ENCODE data around the gene LARGE2. TPM values are rescaled to one million over a fixed set of nuclear protein-coding genes. Genes with fewer than 3 reads are reported as not detected.

Gene LARGE2
- total and polyA plus RNA-seq, 2 of the 13 experiments (the other 11 are each of a cell fraction or from before 2014, with no cell fraction given), result 8.5 to 21.6 TPM

DNA sequence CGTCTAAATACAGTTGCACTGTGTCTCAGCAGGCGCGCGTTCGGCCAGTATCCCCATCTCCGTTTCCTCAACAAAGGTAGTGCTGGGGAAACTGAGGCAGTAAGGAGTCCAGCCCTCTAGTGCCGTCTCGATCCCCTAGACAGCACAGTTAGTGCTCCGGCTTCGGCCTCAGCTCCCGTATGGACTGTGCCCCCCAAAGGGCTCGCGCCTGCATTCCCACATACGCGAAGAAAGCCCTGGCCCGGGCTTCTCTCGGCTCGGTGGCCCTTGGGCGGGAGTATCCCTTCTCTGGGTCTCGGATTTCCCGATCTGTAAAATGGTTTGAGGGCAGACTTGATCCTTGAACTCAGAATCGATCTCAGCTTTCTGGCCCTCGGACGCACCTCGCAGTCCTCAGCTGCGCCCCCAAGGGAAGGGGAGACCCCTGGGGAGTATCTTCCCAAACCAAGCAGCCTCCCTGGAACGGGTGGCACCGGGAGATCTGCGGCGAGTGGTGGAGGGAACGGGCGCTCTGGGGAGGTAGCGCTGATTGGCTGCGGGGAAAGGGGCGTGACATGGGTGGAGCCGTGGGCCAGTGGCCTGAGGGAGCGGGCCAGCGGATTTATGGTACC is 4.0 kb upstream of the LARGE2 start (continued):
- 0 out of 2 replicates have a peak, but pooled peaks have one; percentile 65 for TF ChIP-seq ZNF709 (CRISPR knock-in tag; IDR thresholded peaks at IDR 0.05)
- TF ChIP-seq NFYB (CRISPR knock-in tag; IDR thresholded peaks at IDR 0.05), result peak; percentile 74
- TF ChIP-seq ZFX (CRISPR knock-in tag; IDR thresholded peaks at IDR 0.05; ENCODE audit: low read depth), result peak; percentile 27; the same call in 1 of the 2 replicates
- peak; percentile 74; the same call in 1 of the 2 replicates for TF ChIP-seq SIN3A (IDR thresholded peaks at IDR 0.05; ENCODE audit: borderline replicate concordance, low read depth, low read length)
- TF ChIP-seq, protein P1, sequence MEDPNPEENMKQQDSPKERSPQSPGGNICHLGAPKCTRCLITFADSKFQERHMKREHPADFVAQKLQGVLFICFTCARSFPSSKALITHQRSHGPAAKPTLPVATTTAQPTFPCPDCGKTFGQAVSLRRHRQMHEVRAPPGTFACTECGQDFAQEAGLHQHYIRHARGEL (CRISPR knock-in tag; IDR thresholded peaks at IDR 0.05), result 0 out of 2 replicates have a peak, but pooled peaks have one; percentile 80
- TF ChIP-seq HES4 (CRISPR knock-in tag; IDR thresholded peaks at IDR 0.05; ENCODE audit: borderline replicate concordance), result peak; percentile 42; the same call in 1 of the 2 replicates
- TF ChIP-seq NFYC (CRISPR knock-in tag; IDR thresholded peaks at IDR 0.05), result peak; percentile 75
- no peak for TF ChIP-seq FOXK2 (IDR thresholded peaks at IDR 0.05)
- peak; percentile 27; the same call in 1 of the 2 replicates for TF ChIP-seq ZNF614 (CRISPR knock-in tag; IDR thresholded peaks at IDR 0.05; ENCODE audit: borderline replicate concordance)
- TF ChIP-seq HIVEP1 (CRISPR knock-in tag; IDR thresholded peaks at IDR 0.05), result peak; percentile 59
- TF ChIP-seq MED8 (CRISPR knock-in tag; IDR thresholded peaks at IDR 0.05; ENCODE audit: insufficient replicate concordance), result peak; percentile 74
- TF ChIP-seq, protein P2, sequence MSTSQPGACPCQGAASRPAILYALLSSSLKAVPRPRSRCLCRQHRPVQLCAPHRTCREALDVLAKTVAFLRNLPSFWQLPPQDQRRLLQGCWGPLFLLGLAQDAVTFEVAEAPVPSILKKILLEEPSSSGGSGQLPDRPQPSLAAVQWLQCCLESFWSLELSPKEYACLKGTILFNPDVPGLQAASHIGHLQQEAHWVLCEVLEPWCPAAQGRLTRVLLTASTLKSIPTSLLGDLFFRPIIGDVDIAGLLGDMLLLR (CRISPR knock-in tag; IDR thresholded peaks at IDR 0.05), result 0 out of 2 replicates have a peak, but pooled peaks have one; percentile 31
- TF ChIP-seq ZNF563 (CRISPR knock-in tag; IDR thresholded peaks at IDR 0.05), result peak; percentile 31; the same call in 1 of the 2 replicates
- TF ChIP-seq ZNF292 (CRISPR knock-in tag; IDR thresholded peaks at IDR 0.05; ENCODE audit: borderline replicate concordance, low read depth), result no peak
- TF ChIP-seq, protein P3, sequence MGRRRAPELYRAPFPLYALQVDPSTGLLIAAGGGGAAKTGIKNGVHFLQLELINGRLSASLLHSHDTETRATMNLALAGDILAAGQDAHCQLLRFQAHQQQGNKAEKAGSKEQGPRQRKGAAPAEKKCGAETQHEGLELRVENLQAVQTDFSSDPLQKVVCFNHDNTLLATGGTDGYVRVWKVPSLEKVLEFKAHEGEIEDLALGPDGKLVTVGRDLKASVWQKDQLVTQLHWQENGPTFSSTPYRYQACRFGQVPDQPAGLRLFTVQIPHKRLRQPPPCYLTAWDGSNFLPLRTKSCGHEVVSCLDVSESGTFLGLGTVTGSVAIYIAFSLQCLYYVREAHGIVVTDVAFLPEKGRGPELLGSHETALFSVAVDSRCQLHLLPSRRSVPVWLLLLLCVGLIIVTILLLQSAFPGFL (CRISPR knock-in tag; IDR thresholded peaks at IDR 0.05), result no peak
- TF ChIP-seq, protein P4, sequence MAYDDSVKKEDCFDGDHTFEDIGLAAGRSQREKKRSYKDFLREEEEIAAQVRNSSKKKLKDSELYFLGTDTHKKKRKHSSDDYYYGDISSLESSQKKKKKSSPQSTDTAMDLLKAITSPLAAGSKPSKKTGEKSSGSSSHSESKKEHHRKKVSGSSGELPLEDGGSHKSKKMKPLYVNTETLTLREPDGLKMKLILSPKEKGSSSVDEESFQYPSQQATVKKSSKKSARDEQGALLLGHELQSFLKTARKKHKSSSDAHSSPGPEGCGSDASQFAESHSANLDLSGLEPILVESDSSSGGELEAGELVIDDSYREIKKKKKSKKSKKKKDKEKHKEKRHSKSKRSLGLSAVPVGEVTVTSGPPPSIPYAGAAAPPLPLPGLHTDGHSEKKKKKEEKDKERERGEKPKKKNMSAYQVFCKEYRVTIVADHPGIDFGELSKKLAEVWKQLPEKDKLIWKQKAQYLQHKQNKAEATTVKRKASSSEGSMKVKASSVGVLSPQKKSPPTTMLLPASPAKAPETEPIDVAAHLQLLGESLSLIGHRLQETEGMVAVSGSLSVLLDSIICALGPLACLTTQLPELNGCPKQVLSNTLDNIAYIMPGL (CRISPR knock-in tag; IDR thresholded peaks at IDR 0.05; ENCODE audit: borderline replicate concordance in 1 of 2, low read depth in 1 of 2), result peak in 1 of 2 experiments; percentile 31; a peak in 1 of 4 replicates
- TF ChIP-seq ZNF546 (CRISPR knock-in tag; conservative IDR thresholded peaks at IDR 0.05), result peak; percentile 11; the same call in 1 of the 2 replicates
- TF ChIP-seq, protein P5, sequence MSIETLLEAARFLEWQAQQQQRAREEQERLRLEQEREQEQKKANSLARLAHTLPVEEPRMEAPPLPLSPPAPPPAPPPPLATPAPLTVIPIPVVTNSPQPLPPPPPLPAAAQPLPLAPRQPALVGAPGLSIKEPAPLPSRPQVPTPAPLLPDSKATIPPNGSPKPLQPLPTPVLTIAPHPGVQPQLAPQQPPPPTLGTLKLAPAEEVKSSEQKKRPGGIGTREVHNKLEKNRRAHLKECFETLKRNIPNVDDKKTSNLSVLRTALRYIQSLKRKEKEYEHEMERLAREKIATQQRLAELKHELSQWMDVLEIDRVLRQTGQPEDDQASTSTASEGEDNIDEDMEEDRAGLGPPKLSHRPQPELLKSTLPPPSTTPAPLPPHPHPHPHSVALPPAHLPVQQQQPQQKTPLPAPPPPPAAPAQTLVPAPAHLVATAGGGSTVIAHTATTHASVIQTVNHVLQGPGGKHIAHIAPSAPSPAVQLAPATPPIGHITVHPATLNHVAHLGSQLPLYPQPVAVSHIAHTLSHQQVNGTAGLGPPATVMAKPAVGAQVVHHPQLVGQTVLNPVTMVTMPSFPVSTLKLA (IDR thresholded peaks at IDR 0.05), result no peak
- TF ChIP-seq NCOA2 (CRISPR knock-in tag; IDR thresholded peaks at IDR 0.05), result 0 out of 2 replicates have a peak, but pooled peaks have one; percentile 16
- TF ChIP-seq SRY (CRISPR knock-in tag; IDR thresholded peaks at IDR 0.05), result peak; percentile 53
- TF ChIP-seq RBFOX2 (IDR thresholded peaks at IDR 0.05; ENCODE audit: low read depth, low read length), result peak; percentile 57

All from HepG2 (cell line).